HG02798 (cell line): ENCODE results near the gene TDRD7.
"Not testable (repeated sequence)": the region's sequence is repeated elsewhere in the genome, so short reads cannot be mapped to it uniquely, and the experiment has no call there.

Source experiments
- ATAC-seq: cut with Tn5 transposase; IDR thresholded peaks from one replicate; pipeline ENCODE4 v1.9.1; 2021; ENCODE audit warnings: mild to moderate bottlenecking; ENCODE audit not compliant: unreplicated experiment, poor library complexity

TDRD7 gene

GRCh38 chr9:97474372-97474925 lies 62.6 kb downstream of the TDRD7 start:
- no peak for ATAC-seq

- no peak for ATAC-seq
Observed at GRCh38 chr9:97475059-97475458, 63.2 kb downstream of the TDRD7 start.

- ATAC-seq: no peak
Observed at GRCh38 chr9:97478301-97478981, 66.5 kb downstream of the TDRD7 start.

GRCh38 chr9:97479496-97480159 lies 67.7 kb downstream of the TDRD7 start:
- no peak for ATAC-seq

- ATAC-seq: no peak
Observed at GRCh38 chr9:97480174-97480573, 68.3 kb downstream of the TDRD7 start.

- no peak for ATAC-seq
Observed at GRCh38 chr9:97480749-97481148, 68.9 kb downstream of the TDRD7 start.

- ATAC-seq: no peak
Observed at GRCh38 chr9:97484134-97484533, 72.2 kb downstream of the TDRD7 start.

- no peak for ATAC-seq
Observed at GRCh38 chr9:97487107-97487506, 75.2 kb downstream of the TDRD7 start.

GRCh38 chr9:97487861-97488260 lies 76.0 kb downstream of the TDRD7 start:
- no peak for ATAC-seq

- no peak for ATAC-seq
Observed at GRCh38 chr9:97491216-97491999, 79.5 kb downstream of the TDRD7 start.

GRCh38 chr9:97497558-97498375 lies 85.9 kb downstream of the TDRD7 start:
- not testable (repeated sequence) for ATAC-seq

GRCh38 chr9:97498846-97499245 lies 87.0 kb downstream of the TDRD7 start:
- ATAC-seq: not testable (repeated sequence)

GRCh38 chr9:97500263-97500662 lies 88.4 kb downstream of the TDRD7 start:
- ATAC-seq: no peak

GRCh38 chr9:97500765-97501176 lies 88.9 kb downstream of the TDRD7 start:
- ATAC-seq: no peak

GRCh38 chr9:97501177-97501971 lies 89.5 kb downstream of the TDRD7 start, which contains the start of gene TMOD1:
Gene TMOD1, plus strand, starts transcription at chr9:97501666. Its CDS starts 22,523 bp downstream, at chr9:97524189.
- peak; percentile 72 for ATAC-seq

GRCh38 chr9:97501972-97502221 lies 90.0 kb downstream of the TDRD7 start:
- peak; percentile 31 for ATAC-seq

- peak; percentile 6 for ATAC-seq
Observed at GRCh38 chr9:97502222-97502983, 90.5 kb downstream of the TDRD7 start.

- no peak for ATAC-seq
Observed at GRCh38 chr9:97502984-97503861, 91.3 kb downstream of the TDRD7 start.
